Mesendoderm (in vitro differentiated cells): ENCODE results near the gene SUCLG1.

Source experiments
- DNase-seq: peaks from one replicate; pipeline ENCODE4 v3.0.0; 2013
- H2AK5ac ChIP-seq: 2 replicates; pipeline ENCODE4 v1.6.1; 2013; ENCODE audit warnings: low read length, inconsistent platforms
- H2BK120ac ChIP-seq: 2 replicates; pipeline ENCODE4 v1.6.1; 2013; ENCODE audit warnings: low read depth, mild to moderate bottlenecking, low read length, moderate library complexity, mixed read lengths
- H2BK15ac ChIP-seq: replicated peaks from 2 replicates; pipeline ENCODE4 v1.6.1; 2013; ENCODE audit warnings: low read depth, mild to moderate bottlenecking, moderate library complexity
- H2BK5ac ChIP-seq: 2 replicates; pipeline ENCODE4 v1.6.1; 2013; ENCODE audit warnings: low read length, inconsistent platforms
- H3K18ac ChIP-seq: 2 replicates; pipeline ENCODE4 v1.6.1; 2013; ENCODE audit warnings: mild to moderate bottlenecking, low read length, mixed read lengths
- H3K23ac ChIP-seq: one replicate; pipeline ENCODE4 v1.6.1; 2013; ENCODE audit warnings: low read length
- H3K27ac ChIP-seq: 2 replicates; pipeline ENCODE4 v1.5.1; 2013; ENCODE audit warnings: low read depth, mild to moderate bottlenecking, inconsistent platforms, low read length, moderate library complexity
- H3K27me3 ChIP-seq: 2 replicates; pipeline ENCODE4 v1.6.1; 2013; ENCODE audit warnings: low read length, control low read depth, mild to moderate bottlenecking, inconsistent platforms; ENCODE audit not compliant: insufficient read depth, poor library complexity
- H3K36me3 ChIP-seq: 2 replicates; pipeline ENCODE4 v1.6.1; 2013; ENCODE audit warnings: low read length, inconsistent platforms; ENCODE audit not compliant: control insufficient read depth, insufficient read depth
- H3K4ac ChIP-seq: one replicate; pipeline ENCODE4 v1.6.1; 2013; ENCODE audit warnings: low read depth, mild to moderate bottlenecking, low read length, moderate library complexity
- H3K4me1 ChIP-seq: 2 replicates; pipeline ENCODE4 v1.6.1; 2013; ENCODE audit warnings: low read depth, low read length, inconsistent platforms; ENCODE audit not compliant: control insufficient read depth
- H3K4me2 ChIP-seq: 2 replicates; pipeline ENCODE4 v1.6.1; 2013; ENCODE audit warnings: low read length
- H3K4me3 ChIP-seq: 2 replicates; pipeline ENCODE4 v1.5.1; 2013; ENCODE audit warnings: mild to moderate bottlenecking, low read length
- H3K56ac ChIP-seq: one replicate; pipeline ENCODE4 v1.6.1; 2013; ENCODE audit warnings: low read length
- H3K79me1 ChIP-seq: 2 replicates; pipeline ENCODE4 v1.6.1; 2013; ENCODE audit warnings: low read length, inconsistent platforms
- H3K79me2 ChIP-seq: 2 replicates; pipeline ENCODE4 v1.6.1; 2013; ENCODE audit warnings: mild to moderate bottlenecking, low read length; ENCODE audit not compliant: control insufficient read depth, insufficient read depth
- H3K9ac ChIP-seq: 2 replicates; pipeline ENCODE4 v1.6.1; 2013; ENCODE audit warnings: low read length, inconsistent platforms
- H4K5ac ChIP-seq: one replicate; pipeline ENCODE4 v1.6.1; 2013; ENCODE audit warnings: low read length
- H4K8ac ChIP-seq: one replicate; pipeline ENCODE4 v1.6.1; 2013; ENCODE audit warnings: low read depth, mild to moderate bottlenecking, control low read depth, low read length, moderate library complexity
- WGBS: extraction: QIAGEN DNeasy Blood & Tissue Kit; methylation state at CpG from one replicate; pipeline ENCODE4 v1.1.7; 2013; ENCODE audit warnings: low lambda C conversion rate, missing lambda C conversion rate; ENCODE audit not compliant: insufficient coverage; ENCODE audit errors: extremely low coverage; 5-methylcytosine and 5-hydroxymethylcytosine counted together

The SUCLG1 gene

DNA sequence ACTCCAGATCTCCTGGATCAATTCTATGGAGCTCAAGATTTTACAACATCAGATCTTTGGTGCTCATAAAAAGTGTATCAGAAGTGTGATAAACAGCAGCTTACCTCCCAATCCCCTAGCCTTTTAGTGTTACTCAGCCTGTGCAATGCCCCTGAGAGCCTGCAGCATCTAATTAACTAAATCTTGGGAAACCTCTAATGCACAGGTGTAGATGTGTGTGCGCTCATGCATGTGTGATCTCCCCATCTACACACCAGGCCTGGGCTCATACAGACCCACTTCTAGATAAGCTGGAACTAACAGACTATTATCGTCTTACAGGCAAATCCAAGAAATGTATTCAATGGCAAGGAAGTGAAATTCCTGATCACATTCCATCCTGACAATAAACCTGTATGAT is 7.5 kb downstream of the SUCLG1 start:
- peaks cover 14% of the 10 kb centered on the region for H3K79me2 ChIP-seq
- no peaks in the 10 kb centered on the region for H3K36me3 ChIP-seq
- no peaks in the 10 kb centered on the region for H3K27me3 ChIP-seq
- no peak overlapping the region for H2AK5ac ChIP-seq
- no peak overlapping the region for H4K5ac ChIP-seq
- WGBS, result no CpG with 5 or more reads among the region's 2 CpGs
- DNase-seq, result no peak
- no peak overlapping the region for H2BK15ac ChIP-seq
- H3K18ac ChIP-seq, result no peak overlapping the region
- no peak overlapping the region for H3K4ac ChIP-seq
- no peak overlapping the region for H4K8ac ChIP-seq
- H3K4me3 ChIP-seq, result no peak overlapping the region
- H3K9ac ChIP-seq, result no peak overlapping the region
- H3K4me1 ChIP-seq, result peaks cover 2% of the 10 kb centered on the region
- no peak overlapping the region for H2BK5ac ChIP-seq
- peaks cover 16% of the 10 kb centered on the region for H3K79me1 ChIP-seq
- H3K27ac ChIP-seq, result no peak overlapping the region
- H3K56ac ChIP-seq, result no peak overlapping the region
- no peak overlapping the region for H2BK120ac ChIP-seq
- H3K23ac ChIP-seq, result no peak overlapping the region
- H3K4me2 ChIP-seq, result no peak overlapping the region

DNA sequence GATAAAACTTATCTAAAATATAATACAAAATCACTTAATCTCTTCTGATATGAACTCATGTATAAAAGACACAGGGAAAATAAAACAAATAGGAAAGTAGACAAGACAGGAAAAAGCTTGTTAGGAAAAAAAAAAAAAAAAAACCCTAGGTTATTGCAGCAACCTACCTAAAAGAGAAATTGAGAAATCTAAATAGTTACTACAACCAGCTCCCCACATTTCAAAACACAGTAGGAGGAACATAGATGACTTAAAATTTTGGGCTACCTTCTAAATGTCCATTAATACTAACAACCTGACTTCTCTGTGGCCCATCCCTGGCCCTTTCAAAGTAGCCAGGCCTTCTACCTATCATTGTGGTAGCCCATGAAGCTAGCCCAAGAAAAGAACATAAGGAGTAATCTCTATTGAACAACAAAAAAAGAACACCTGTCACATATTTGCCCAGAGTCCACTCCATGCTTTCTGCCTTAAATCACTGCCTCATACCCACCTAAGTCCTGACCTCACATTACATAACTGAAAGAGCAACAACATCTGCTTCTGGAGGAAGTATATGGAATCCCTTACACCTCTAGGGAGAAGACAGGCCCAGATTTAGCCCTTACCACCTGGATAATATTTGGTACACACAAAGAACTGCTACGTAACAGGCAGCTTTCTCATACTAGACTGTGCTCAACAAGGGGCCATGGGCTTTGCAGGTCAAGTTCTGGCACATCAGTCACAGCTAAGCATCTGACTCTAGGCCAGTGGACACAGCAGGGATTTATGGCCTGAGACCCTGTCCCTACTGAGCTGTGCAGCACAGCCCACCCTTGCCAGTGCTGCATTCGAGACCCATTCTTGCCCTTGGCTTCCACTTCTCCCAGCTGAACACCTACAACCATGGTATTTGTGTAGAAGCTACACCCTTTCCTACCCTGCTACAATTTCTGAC is 8.5 kb downstream of the SUCLG1 start:
- Histone ChIP-seq H3K23ac (no peak overlapping the region), H3K27ac (no peak overlapping the region), H2BK5ac (no peak overlapping the region), H2BK15ac (no peak overlapping the region), H3K9ac (no peak overlapping the region), H3K4me2 (no peak overlapping the region), H3K4ac (no peak overlapping the region), H3K18ac (no peak overlapping the region), H3K4me3 (no peak overlapping the region), H3K27me3 (no peaks in the 10 kb centered on the region), H4K5ac (no peak overlapping the region), H3K56ac (no peak overlapping the region), H2BK120ac (no peak overlapping the region), H3K36me3 (no peaks in the 10 kb centered on the region), H3K79me1 (peaks cover 14% of the 10 kb centered on the region), H2AK5ac (no peak overlapping the region), H3K79me2 (peaks cover 11% of the 10 kb centered on the region), H3K4me1 (peaks cover 2% of the 10 kb centered on the region), H4K8ac (no peak overlapping the region)
- no peak for DNase-seq
- no CpG with 5 or more reads among the region's 2 CpGs for WGBS

DNA sequence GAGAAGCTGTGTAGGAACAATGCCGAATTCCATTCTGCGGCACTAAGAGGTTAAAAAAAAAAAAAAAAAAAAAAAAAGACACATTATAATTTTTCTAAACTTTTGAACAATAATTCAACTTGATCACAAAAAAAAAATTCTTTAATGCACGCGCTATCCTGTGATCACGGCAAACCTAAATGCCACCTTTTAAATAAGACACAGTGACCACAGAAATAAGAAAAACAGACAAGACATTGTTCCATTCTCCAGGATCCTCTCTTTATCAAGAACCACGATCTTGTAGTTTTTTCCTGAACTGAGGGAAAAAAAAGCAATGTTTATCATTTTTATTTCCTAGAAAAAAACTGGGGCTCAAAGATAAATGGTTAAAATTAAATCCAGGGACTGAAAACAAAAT is 9.4 kb downstream of the SUCLG1 start:
- H3K4me2 ChIP-seq, result no peak overlapping the region
- H3K4ac ChIP-seq, result no peak overlapping the region
- no peak overlapping the region for H3K27ac ChIP-seq
- no peak overlapping the region for H3K9ac ChIP-seq
- WGBS, result no CpG with 5 or more reads among the region's 6 CpGs
- H3K36me3 ChIP-seq, result no peaks in the 10 kb centered on the region
- no peak for DNase-seq
- H2AK5ac ChIP-seq, result no peak overlapping the region
- H3K23ac ChIP-seq, result no peak overlapping the region
- no peak overlapping the region for H3K4me3 ChIP-seq
- H3K27me3 ChIP-seq, result no peaks in the 10 kb centered on the region
- no peak overlapping the region for H2BK5ac ChIP-seq
- H3K4me1 ChIP-seq, result peaks cover 2% of the 10 kb centered on the region
- H4K8ac ChIP-seq, result no peak overlapping the region
- H2BK15ac ChIP-seq, result no peak overlapping the region
- H4K5ac ChIP-seq, result no peak overlapping the region
- H3K56ac ChIP-seq, result no peak overlapping the region
- peaks cover 13% of the 10 kb centered on the region for H3K79me1 ChIP-seq
- H2BK120ac ChIP-seq, result no peak overlapping the region
- H3K79me2 ChIP-seq, result peaks cover 11% of the 10 kb centered on the region
- no peak overlapping the region for H3K18ac ChIP-seq

DNA sequence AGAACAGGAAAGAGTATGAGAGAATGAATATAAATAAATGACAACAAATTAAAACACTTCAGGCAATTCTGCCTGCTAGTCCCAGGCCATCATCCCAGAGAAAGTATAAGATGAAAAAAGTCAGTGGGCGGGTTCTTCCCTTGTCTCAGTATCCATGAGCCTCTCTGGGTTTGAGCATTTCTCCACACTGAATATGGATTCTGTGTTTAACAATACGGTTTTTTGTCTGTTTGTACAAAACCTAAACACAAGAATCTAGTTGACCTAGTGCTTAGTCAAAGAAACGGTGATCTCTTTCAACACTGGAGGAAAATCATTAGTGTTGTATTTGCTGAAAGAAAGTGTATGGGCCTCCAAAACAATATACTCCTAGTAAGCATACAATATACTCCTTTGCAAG is 10.0 kb downstream of the SUCLG1 start:
- Histone ChIP-seq H3K36me3 (no peaks in the 10 kb centered on the region), H2BK15ac (no peak overlapping the region), H3K27me3 (no peaks in the 10 kb centered on the region), H3K27ac (no peak overlapping the region), H3K79me1 (peaks cover 10% of the 10 kb centered on the region), H2BK120ac (no peak overlapping the region), H4K5ac (no peak overlapping the region), H3K18ac (no peak overlapping the region), H3K56ac (no peak overlapping the region), H3K4me1 (peaks cover 2% of the 10 kb centered on the region), H2AK5ac (no peak overlapping the region), H3K4ac (no peak overlapping the region), H4K8ac (no peak overlapping the region), H2BK5ac (no peak overlapping the region), H3K9ac (no peak overlapping the region), H3K79me2 (peaks cover 10% of the 10 kb centered on the region), H3K23ac (no peak overlapping the region), H3K4me3 (no peak overlapping the region), H3K4me2 (no peak overlapping the region)
- DNase-seq, result no peak
- WGBS, result no CpG with 5 or more reads among the region's 3 CpGs

DNA sequence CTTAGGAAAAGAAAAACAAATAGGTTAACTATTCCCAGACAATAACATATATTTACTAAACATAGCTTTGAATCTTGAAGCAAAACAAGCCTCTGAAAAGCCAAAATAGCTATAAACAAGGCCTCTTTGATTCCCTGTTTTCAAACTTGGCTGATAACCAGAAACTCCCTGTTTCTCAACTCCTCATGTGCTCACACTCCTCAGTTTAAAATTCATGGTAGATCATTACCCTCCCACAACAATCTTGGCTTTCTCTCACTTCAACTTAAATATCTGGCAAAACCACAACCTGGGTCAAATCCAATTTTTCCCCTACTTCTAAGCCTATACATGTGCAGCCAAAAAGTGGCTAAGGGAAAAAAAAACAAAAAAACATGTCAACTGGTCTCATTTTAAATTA is 15.6 kb downstream of the SUCLG1 start:
- Histone ChIP-seq H3K27ac (no peak overlapping the region), H3K18ac (no peak overlapping the region), H3K23ac (no peak overlapping the region), H3K4me2 (no peak overlapping the region), H3K36me3 (peaks cover 2% of the 10 kb centered on the region), H3K56ac (no peak overlapping the region), H4K8ac (no peak overlapping the region), H3K9ac (no peak overlapping the region), H4K5ac (no peak overlapping the region), H3K4ac (no peak overlapping the region), H3K79me1 (no peaks in the 10 kb centered on the region), H2BK5ac (no peak overlapping the region), H3K79me2 (no peaks in the 10 kb centered on the region), H2BK15ac (no peak overlapping the region), H3K4me1 (no peaks in the 10 kb centered on the region), H2AK5ac (no peak overlapping the region), H2BK120ac (no peak overlapping the region), H3K4me3 (no peak overlapping the region), H3K27me3 (no peaks in the 10 kb centered on the region)
- no peak for DNase-seq

DNA sequence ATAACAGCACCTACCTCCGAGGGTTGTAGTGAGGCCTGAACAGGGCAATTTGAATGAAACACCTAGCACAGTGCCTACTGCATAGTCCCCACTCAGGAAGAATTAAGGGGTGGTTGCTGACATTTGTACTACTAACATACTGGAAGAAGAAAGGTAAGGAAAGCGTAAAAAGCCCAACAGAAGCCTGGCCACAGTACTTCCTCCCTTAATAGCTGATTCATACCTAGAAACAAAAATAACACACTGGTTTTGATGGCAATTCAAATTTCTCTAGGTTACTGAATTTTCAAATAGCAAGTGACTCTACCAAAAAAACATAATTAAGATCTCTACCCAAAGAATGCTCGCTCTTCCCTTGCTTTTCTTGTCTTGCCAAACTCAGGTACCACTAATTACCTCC is 16.2 kb downstream of the SUCLG1 start:
- Histone ChIP-seq H3K27ac (no peak overlapping the region), H3K56ac (no peak overlapping the region)
- WGBS, result no CpG with 5 or more reads among the region's 3 CpGs

More for the DNA sequence above, 16.2 kb downstream of the SUCLG1 start:
- Histone ChIP-seq H4K8ac (no peak overlapping the region), H2BK5ac (no peak overlapping the region), H3K9ac (no peak overlapping the region), H3K79me1 (no peaks in the 10 kb centered on the region), H3K23ac (no peak overlapping the region), H2AK5ac (no peak overlapping the region), H3K79me2 (no peaks in the 10 kb centered on the region), H3K4ac (no peak overlapping the region), H3K27me3 (no peaks in the 10 kb centered on the region), H3K4me3 (no peak overlapping the region), H2BK120ac (no peak overlapping the region), H3K4me2 (no peak overlapping the region), H4K5ac (no peak overlapping the region), H2BK15ac (no peak overlapping the region), H3K36me3 (peaks cover 2% of the 10 kb centered on the region), H3K18ac (no peak overlapping the region), H3K4me1 (no peaks in the 10 kb centered on the region)
- DNase-seq, result no peak
